Activated naive CD8-positive, alpha-beta T cell treated with anti-CD3 and anti-CD28 coated beads, Interleukin-2, amount 10 ng/mL, durations not matched to agents 7 days and 5 days (primary cell): ENCODE measurements around the gene WDR41. TPM values are rescaled to one million over a fixed set of nuclear protein-coding genes. Genes with fewer than 3 reads are reported as not detected.
"Not testable (repeated sequence)": the region's sequence is repeated elsewhere in the genome, so short reads cannot be mapped to it uniquely, and the experiment has no call there.

ENCODE experiments used
- ATAC-seq: fragments of 150-1000 bp; cut with Tn5 transposase; one replicate; pipeline ENCODE4 v1.10.0; 2021; ENCODE audit warnings: low read depth, moderate library complexity
- POLR2A ChIA-PET: fragments of 350-600 bp; sonication (Branson Sonifier 250); formaldehyde crosslinking; loops from one replicate; lab custom pipeline; 2021; ENCODE audit warnings: antibody characterized with exemption; lab: Charles Lee
- DNase-seq: peaks from one replicate; pipeline ENCODE4 v3.0.0; 2021
- H3K27ac Mint-ChIP-seq: one replicate; pipeline ENCODE4 v1.8.0; 2022; ENCODE audit warnings: mild to moderate bottlenecking, mixed read lengths
- H3K27me3 Mint-ChIP-seq: one replicate; pipeline ENCODE4 v1.8.0; 2022; ENCODE audit warnings: mild to moderate bottlenecking, moderate library complexity, mixed read lengths
- H3K36me3 Mint-ChIP-seq: one replicate; pipeline ENCODE4 v1.8.0; 2021; ENCODE audit warnings: mild to moderate bottlenecking, mixed read lengths
- H3K4me1 Mint-ChIP-seq: one replicate; pipeline ENCODE4 v1.8.0; 2021; ENCODE audit warnings: mixed read lengths
- H3K4me3 Mint-ChIP-seq: one replicate; pipeline ENCODE4 v1.8.0; 2022; ENCODE audit warnings: mild to moderate bottlenecking, moderate library complexity, mixed read lengths
- H3K9me3 Mint-ChIP-seq: one replicate; pipeline ENCODE4 v1.8.0; 2021; ENCODE audit warnings: mixed read lengths
- total RNA-seq, 2 experiments: library from RNA; stranded (reverse); gene quantifications; one replicate each; pipeline ENCODE4 v1.2.3, GENCODE V29; 2021

Gene WDR41
- total RNA-seq, 2 experiments from 2014 or later, result 22.4 to 29.2 TPM

DNA sequence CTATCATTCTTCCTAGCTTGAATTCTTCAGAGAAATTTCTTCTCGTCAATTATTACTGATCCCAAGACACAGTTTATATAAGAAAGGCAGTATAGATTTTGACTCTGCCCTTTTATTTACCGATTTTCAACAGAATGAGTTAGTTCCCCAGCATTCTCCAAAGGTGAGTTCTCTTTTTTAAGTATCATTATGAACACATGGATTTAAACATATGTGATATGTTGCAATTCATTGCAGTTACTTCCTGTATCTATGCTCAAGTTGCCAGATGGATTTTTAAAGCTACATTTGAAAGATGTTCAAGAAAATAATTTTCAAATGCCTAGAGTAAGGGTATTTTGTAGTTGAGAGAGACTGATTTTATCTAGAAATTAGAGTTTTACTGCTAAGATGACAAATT lies 8.4 kb downstream of the WDR41 start:
- POLR2A ChIA-PET, result interaction anchor here (1.2 kb wide), 1 partner anchor 9 kb away, joined by 3 read pairs; the partner anchor contains the start of gene WDR41
- Mint-ChIP-seq H3K4me3 (no peak overlapping the region), H3K27ac (no peak overlapping the region), H3K9me3 (no peaks in the 10 kb centered on the region), H3K4me1 (peaks cover 2% of the 10 kb centered on the region), H3K36me3 (peaks cover 41% of the 10 kb centered on the region), H3K27me3 (no peaks in the 10 kb centered on the region)
- DNase-seq (no peak), ATAC-seq (no peak)

DNA sequence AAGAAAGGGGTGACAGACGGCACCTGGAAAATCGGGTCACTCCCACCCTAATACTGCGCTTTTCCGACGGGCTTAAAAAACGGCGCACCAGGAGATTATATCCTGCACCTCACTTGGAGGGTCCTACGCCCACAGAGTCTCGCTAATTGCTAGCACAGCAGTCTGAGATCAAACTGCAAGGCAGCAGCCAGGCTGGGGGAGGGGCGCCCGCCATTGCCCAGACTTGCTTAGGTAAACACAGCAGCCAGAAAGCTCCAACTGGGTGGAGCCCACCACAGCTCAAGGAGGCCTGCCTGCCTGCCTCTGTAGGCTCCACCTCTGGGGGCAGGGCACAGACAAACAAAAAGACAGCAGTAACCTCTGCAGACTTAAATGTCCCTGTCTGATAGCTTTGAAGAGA lies 17.1 kb downstream of the WDR41 start:
- H3K27me3 Mint-ChIP-seq, H3K4me1 Mint-ChIP-seq, POLR2A ChIA-PET, H3K9me3 Mint-ChIP-seq, H3K4me3 Mint-ChIP-seq, ATAC-seq, H3K27ac Mint-ChIP-seq, DNase-seq: not testable (repeated sequence)
- peaks cover 40% of the 10 kb centered on the region for H3K36me3 Mint-ChIP-seq

DNA sequence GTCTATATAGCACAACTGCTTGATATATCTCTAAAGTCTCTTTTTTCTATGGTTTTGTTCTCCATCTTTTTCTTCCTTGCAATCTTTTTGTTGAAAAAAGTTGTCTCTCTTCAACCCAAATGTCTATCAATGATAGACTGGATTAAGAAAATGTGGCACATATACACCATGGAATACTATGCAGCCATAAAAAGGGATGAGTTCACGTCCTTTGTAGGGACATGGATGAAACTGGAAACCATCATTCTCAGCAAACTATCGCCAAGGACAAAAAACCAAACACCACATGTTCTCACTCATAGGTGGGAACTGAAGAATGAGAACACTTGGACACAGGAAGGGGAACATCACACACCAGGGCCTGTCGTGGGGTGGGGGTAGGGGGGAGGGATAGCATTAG lies 23.2 kb downstream of the WDR41 start:
- H3K36me3 Mint-ChIP-seq, result peaks cover 50% of the 10 kb centered on the region
- H3K27me3 Mint-ChIP-seq, POLR2A ChIA-PET, H3K4me3 Mint-ChIP-seq, H3K4me1 Mint-ChIP-seq, H3K27ac Mint-ChIP-seq, DNase-seq, ATAC-seq: not testable (repeated sequence)
- peaks cover 12% of the 10 kb centered on the region for H3K9me3 Mint-ChIP-seq

DNA sequence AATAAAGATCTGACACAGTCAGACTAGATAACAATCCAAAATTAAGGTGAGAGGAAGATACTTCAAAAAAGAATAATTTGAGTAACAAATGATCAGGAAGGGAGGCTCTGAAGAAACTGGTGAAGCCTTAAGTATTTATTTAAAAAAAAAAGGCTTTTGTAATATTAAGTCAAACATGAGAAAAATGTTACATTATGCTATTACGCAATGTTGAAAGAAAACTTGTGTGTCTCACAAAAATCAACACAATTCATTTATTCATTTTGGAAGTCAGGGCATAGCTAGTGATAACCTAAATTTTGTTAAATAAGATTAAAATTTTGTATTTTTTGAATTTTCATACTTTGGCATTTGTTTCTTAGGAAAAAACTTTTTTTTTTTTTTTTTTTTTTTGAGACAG lies 28.2 kb downstream of the WDR41 start:
- POLR2A ChIA-PET, result no interaction called here
- no peak overlapping the region for H3K27ac Mint-ChIP-seq
- no peaks in the 10 kb centered on the region for H3K27me3 Mint-ChIP-seq
- DNase-seq (no peak), ATAC-seq (no peak)
- peaks cover 3% of the 10 kb centered on the region for H3K9me3 Mint-ChIP-seq
- H3K4me3 Mint-ChIP-seq, result no peak overlapping the region
- H3K4me1 Mint-ChIP-seq, result peaks cover 6% of the 10 kb centered on the region
- H3K36me3 Mint-ChIP-seq, result peaks cover 20% of the 10 kb centered on the region

DNA sequence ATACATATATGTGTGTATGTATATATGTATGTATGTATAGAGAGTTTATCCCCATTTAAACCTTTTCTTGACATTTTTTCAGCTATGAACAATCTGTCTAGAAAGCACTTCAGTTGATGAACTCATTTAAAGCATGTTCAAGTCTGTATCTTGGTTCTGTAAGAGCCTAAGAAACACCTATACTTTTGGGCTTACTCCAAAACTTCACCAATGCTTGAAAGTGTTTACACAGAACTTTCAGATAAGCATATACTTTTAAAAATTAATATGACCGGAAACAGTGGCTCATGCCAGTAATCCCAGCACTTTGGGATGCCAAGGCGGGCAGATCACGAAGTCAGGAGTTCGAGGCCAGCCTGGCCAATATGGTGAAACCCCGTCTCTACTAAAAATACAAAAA lies 30.8 kb downstream of the WDR41 start:
- Mint-ChIP-seq H3K36me3 (peaks cover 10% of the 10 kb centered on the region), H3K27me3 (no peaks in the 10 kb centered on the region), H3K4me1 (peaks cover 6% of the 10 kb centered on the region), H3K4me3 (no peak overlapping the region), H3K9me3 (no peaks in the 10 kb centered on the region), H3K27ac (no peak overlapping the region)
- no peak for DNase-seq
- POLR2A ChIA-PET, result no interaction called here
- no peak for ATAC-seq

DNA sequence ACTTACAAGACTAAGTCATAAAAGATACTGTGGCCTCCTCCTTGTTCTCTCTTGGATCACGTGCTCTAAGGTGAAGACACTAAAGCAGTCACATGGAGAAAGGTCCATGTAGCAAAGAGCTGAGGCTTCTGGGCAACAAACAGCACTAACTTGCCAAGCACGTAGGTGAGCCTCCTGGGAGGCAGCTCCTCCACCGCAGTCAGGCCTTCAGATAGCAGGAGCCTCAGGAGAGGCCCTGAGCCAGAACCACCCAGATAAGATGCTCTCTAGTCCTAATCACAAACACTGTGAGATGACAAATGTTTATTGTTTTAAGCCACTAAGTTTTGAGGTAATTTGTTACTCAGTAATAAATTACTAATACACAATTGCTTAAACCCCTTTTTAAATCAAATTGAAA lies 38.0 kb downstream of the WDR41 start:
- DNase-seq (no peak), ATAC-seq (no peak)
- H3K4me3 Mint-ChIP-seq, result no peak overlapping the region
- no peaks in the 10 kb centered on the region for H3K4me1 Mint-ChIP-seq
- H3K27ac Mint-ChIP-seq, result no peak overlapping the region
- peaks cover 23% of the 10 kb centered on the region for H3K36me3 Mint-ChIP-seq
- peaks cover 1% of the 10 kb centered on the region for H3K9me3 Mint-ChIP-seq
- H3K27me3 Mint-ChIP-seq, result no peaks in the 10 kb centered on the region
- POLR2A ChIA-PET, result no interaction called here

DNA sequence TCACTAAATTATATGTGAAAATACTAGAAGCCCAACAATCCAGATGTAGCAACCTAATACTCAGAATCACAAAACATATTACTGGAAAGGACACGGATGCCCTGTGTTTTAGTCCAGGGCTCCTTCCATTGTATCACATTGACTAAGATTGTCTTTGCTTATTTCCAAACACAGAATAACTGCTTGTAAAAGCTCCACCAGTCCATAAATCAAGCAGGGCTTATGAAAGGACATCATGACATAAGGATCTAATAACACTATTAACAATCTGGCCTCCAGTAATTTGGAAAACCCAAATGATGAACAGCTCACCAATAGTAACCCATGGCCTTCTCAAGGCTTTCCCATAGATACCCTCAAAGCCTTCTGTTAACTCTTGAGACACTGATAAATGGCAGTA lies 39.8 kb downstream of the WDR41 start:
- POLR2A ChIA-PET, result no interaction called here
- DNase-seq, result no peak
- H3K4me3 Mint-ChIP-seq, result no peak overlapping the region
- H3K27me3 Mint-ChIP-seq, result no peaks in the 10 kb centered on the region
- peaks cover 3% of the 10 kb centered on the region for H3K9me3 Mint-ChIP-seq
- no peak overlapping the region for H3K27ac Mint-ChIP-seq
- peaks cover 33% of the 10 kb centered on the region for H3K36me3 Mint-ChIP-seq
- no peak for ATAC-seq
- H3K4me1 Mint-ChIP-seq, result no peaks in the 10 kb centered on the region

DNA sequence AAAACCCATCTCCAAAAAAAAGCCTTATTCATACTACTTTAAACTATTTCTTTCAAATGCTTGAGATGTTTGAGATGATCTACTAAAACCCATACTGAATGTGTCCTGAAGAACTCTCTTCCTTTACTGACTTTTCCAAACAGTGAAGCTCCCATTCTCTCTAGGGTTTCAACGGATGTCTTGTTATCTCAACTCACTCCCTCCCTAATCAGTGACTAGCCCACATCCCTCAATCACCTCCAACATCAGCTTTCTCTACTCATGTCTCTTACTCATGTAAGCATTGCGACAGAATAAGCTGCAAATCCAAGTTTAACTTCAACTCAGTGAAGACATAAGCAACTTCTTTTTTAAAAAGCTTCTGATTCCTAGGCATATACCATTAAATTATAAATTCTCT lies 42.1 kb downstream of the WDR41 start:
- ATAC-seq (no peak), DNase-seq (no peak)
- Mint-ChIP-seq H3K4me1 (no peaks in the 10 kb centered on the region), H3K27me3 (no peaks in the 10 kb centered on the region), H3K27ac (no peak overlapping the region), H3K4me3 (no peak overlapping the region), H3K9me3 (peaks cover 8% of the 10 kb centered on the region), H3K36me3 (peaks cover 53% of the 10 kb centered on the region)
- POLR2A ChIA-PET, result no interaction called here

DNA sequence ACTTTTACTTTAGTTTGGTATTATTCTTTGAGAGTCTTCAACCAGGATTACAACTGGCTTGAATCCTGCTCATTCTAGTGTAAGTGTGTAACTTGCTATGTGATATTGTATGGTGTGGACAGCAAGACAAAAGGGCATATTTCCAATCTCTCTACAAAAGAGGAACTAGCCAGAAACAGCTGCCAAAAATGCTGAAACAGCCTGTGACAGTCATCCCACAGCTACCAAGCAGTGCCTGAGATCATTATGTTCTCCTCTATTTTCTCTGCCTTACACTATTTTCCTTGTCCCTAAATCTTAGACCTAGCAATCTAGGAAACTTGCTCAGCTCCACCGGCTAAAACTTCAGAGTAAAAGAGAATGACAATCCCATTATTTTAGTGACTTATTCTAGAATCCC lies 42.8 kb downstream of the WDR41 start:
- ATAC-seq (no peak), DNase-seq (no peak)
- no peaks in the 10 kb centered on the region for H3K4me1 Mint-ChIP-seq
- peaks cover 57% of the 10 kb centered on the region for H3K36me3 Mint-ChIP-seq
- H3K9me3 Mint-ChIP-seq, result peaks cover 8% of the 10 kb centered on the region
- no peak overlapping the region for H3K4me3 Mint-ChIP-seq
- H3K27me3 Mint-ChIP-seq, result no peaks in the 10 kb centered on the region
- POLR2A ChIA-PET, result no interaction called here
- H3K27ac Mint-ChIP-seq, result no peak overlapping the region

DNA sequence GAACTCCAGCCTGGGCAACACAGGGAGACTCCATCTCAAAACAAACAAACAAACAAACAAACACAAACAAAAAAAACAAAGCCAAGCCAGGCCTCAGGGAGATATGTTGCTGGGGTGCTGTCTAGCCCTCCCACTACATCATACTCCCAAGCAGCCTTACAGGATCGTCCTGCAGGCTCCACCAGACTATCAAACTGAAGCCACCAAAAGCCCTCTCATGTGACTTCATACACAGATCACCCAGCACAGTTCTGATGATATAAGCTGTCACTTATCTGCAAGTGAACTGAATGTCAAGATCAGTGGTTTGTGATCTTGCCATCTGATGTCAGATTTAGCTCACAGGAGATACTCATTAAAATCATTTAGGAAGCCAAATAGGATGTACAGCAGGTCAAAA lies 43.3 kb downstream of the WDR41 start:
- no peak for ATAC-seq
- H3K27me3 Mint-ChIP-seq, result no peaks in the 10 kb centered on the region
- H3K36me3 Mint-ChIP-seq, result peaks cover 59% of the 10 kb centered on the region
- POLR2A ChIA-PET, result no interaction called here
- DNase-seq, result no peak
- H3K4me3 Mint-ChIP-seq, result no peak overlapping the region
- H3K9me3 Mint-ChIP-seq, result peaks cover 8% of the 10 kb centered on the region
- no peak overlapping the region for H3K27ac Mint-ChIP-seq
- H3K4me1 Mint-ChIP-seq, result no peaks in the 10 kb centered on the region

DNA sequence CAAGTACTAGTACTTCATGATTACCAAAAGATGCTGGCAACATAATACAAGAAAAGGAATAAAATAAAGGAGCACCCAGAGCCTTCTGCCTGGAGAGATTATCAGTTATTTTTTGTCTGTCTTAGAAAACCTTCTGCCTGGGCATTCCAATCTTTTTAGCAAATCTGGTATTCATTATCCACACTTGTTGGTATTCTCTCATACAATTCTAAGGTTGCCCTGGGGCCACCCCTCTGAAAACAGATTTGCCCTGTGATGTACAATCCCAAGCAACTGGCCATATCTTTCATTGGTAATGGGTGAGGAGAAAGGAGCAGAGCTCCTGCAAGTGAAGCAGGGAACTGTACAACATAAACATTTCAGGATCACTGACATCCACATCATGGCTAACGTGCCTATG lies 47.8 kb downstream of the WDR41 start:
- Mint-ChIP-seq H3K9me3 (peaks cover 7% of the 10 kb centered on the region), H3K27ac (no peak overlapping the region), H3K4me3 (no peak overlapping the region), H3K4me1 (no peaks in the 10 kb centered on the region), H3K36me3 (peaks cover 46% of the 10 kb centered on the region), H3K27me3 (no peaks in the 10 kb centered on the region)
- DNase-seq (no peak), ATAC-seq (no peak)
- POLR2A ChIA-PET, result no interaction called here

DNA sequence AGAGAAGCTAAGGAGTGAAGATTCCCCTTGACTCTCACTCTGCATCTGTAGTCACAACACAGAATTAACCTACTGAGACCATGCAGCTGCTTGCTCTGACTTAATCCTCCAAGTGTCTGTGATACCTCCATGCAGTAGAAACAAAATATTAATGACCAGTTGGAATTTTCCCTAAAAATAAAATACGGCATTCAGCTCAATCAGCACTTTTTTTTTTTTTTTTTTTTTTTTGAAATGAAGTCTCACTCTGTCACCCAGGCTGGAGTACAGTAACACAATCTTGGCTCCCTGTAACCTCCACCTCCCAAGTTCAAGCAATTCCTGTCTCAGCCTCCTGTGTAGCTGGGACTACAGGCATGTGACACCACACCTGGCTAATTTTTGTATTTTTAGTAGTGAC lies 48.4 kb downstream of the WDR41 start:
- POLR2A ChIA-PET, result no interaction called here
- H3K4me1 Mint-ChIP-seq, result no peaks in the 10 kb centered on the region

DNA sequence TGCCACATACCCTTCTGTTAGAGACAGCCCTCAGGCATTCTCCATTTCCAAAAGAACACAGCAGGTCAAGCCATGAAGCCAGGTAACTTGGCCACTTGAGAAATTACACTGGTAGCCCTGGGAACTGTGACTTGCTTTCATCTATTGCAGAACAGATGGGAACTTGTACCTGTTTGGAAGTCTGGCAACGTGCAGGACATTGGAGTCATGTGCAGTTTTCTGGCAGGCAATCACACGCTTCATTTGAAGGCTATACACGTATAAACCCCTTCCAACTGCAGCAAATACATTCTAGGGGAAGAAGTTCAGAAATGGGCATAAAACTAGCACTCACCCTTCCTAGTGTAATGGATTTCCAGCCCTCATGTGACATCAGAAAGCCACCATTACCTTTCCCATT lies 54.0 kb downstream of the WDR41 start:
- no peak overlapping the region for H3K4me3 Mint-ChIP-seq
- no peaks in the 10 kb centered on the region for H3K9me3 Mint-ChIP-seq
- ATAC-seq (no peak), DNase-seq (no peak)
- POLR2A ChIA-PET, result no interaction called here
- H3K4me1 Mint-ChIP-seq, result no peaks in the 10 kb centered on the region
- no peaks in the 10 kb centered on the region for H3K27me3 Mint-ChIP-seq
- no peak overlapping the region for H3K27ac Mint-ChIP-seq
- H3K36me3 Mint-ChIP-seq, result peaks cover 11% of the 10 kb centered on the region

More for the DNA sequence above, 48.4 kb downstream of the WDR41 start:
- H3K36me3 Mint-ChIP-seq, result peaks cover 41% of the 10 kb centered on the region
- no peak overlapping the region for H3K4me3 Mint-ChIP-seq
- ATAC-seq (no peak), DNase-seq (no peak)
- no peak overlapping the region for H3K27ac Mint-ChIP-seq
- peaks cover 7% of the 10 kb centered on the region for H3K9me3 Mint-ChIP-seq
- H3K27me3 Mint-ChIP-seq, result no peaks in the 10 kb centered on the region

DNA sequence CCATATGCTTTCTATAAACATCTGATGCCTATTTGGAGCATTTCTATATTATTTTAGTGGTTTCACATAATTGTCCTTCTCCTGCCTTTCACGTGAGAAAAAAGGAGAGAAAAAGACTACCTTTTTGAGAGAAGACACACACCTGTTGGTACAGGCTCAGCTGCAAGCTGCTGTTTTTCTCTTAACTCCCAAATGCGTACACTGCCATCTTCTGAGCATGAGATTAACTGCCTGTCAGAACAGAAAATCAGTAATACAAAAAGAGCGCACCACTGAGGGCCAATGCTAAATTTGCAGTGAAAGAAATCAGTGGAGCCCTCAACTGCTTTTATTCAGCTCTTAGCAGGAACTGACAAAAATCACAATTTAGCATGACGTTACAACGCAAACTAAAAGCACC lies 54.9 kb downstream of the WDR41 start:
- H3K36me3 Mint-ChIP-seq, result peaks cover 12% of the 10 kb centered on the region
- H3K4me1 Mint-ChIP-seq, result no peaks in the 10 kb centered on the region
- ATAC-seq (no peak), DNase-seq (no peak)
- no peaks in the 10 kb centered on the region for H3K27me3 Mint-ChIP-seq
- POLR2A ChIA-PET, result no interaction called here
- H3K27ac Mint-ChIP-seq, result no peak overlapping the region
- no peak overlapping the region for H3K4me3 Mint-ChIP-seq
- H3K9me3 Mint-ChIP-seq, result no peaks in the 10 kb centered on the region

DNA sequence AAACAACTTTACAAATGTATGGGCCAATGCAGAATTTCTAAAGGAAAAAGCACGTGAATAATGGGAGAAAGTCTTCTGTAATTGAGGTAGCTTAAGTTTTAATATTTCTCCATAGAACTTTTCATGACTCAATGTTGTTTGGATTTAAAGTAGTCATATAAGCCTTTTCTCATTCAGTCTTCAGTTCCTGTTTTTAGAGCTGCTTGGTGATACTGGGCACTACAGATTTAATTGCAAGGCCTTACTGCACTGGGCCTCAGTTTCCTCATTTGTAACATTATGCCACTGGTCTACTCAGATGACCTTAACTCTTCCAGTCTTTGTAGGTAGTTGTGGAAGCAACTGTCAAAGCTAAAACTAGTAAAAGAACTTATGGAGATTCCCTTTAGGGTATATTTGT lies 60.4 kb downstream of the WDR41 start:
- Mint-ChIP-seq H3K27ac (no peak overlapping the region), H3K4me3 (no peak overlapping the region), H3K9me3 (no peaks in the 10 kb centered on the region), H3K36me3 (peaks cover 27% of the 10 kb centered on the region), H3K27me3 (no peaks in the 10 kb centered on the region), H3K4me1 (peaks cover 10% of the 10 kb centered on the region)
- ATAC-seq, result no peak
- POLR2A ChIA-PET, result no interaction called here
- DNase-seq, result no peak
